GM06990 (cell line): ENCODE results near the gene DDX49.
"Not testable (repeated sequence)": the region's sequence is repeated elsewhere in the genome, so short reads cannot be mapped to it uniquely, and the experiment has no call there.

ENCODE experiments used
- DNase-seq: peaks from one replicate; pipeline ENCODE4 v3.0.0-alpha.2; 2011; ENCODE audit not compliant: insufficient read length; ENCODE audit errors: extremely low read depth
- H3K27me3 ChIP-seq: replicated peaks from 2 replicates; pipeline ENCODE4 v1.6.0; 2011; ENCODE audit warnings: low read length; ENCODE audit not compliant: control insufficient read depth, insufficient read depth
- H3K36me3 ChIP-seq: 2 replicates; pipeline ENCODE4 v1.5.1; 2011; ENCODE audit warnings: low read length; ENCODE audit not compliant: control insufficient read depth, insufficient read depth
- H3K4me3 ChIP-seq: replicated peaks from 2 replicates; pipeline ENCODE4 v1.5.1; 2011; ENCODE audit warnings: low read depth, mild to moderate bottlenecking, control low read depth, low read length
- CTCF ChIP-seq: IDR thresholded peaks from 2 replicates; pipeline ENCODE4 v1.5.1; 2011; ENCODE audit warnings: low read length, control low read depth, mild to moderate bottlenecking, inconsistent platforms; ENCODE audit not compliant: insufficient read depth, poor library complexity, severe bottlenecking

Gene DDX49

GRCh38 chr19:18915639-18916038 is 3.9 kb upstream of the DDX49 start:
- H3K4me3 ChIP-seq: no peak overlapping the region
- H3K27me3 ChIP-seq: no peaks in the 10 kb centered on the region
- H3K36me3 ChIP-seq: peaks cover 21% of the 10 kb centered on the region
- TF ChIP-seq CTCF: peak; percentile 39
- DNase-seq: no peak

GRCh38 chr19:18917593-18917992 is 1.9 kb upstream of the DDX49 start:
- H3K27me3 ChIP-seq, DNase-seq, H3K4me3 ChIP-seq: not testable (repeated sequence)
- peaks cover 26% of the 10 kb centered on the region for H3K36me3 ChIP-seq

- Histone ChIP-seq H3K4me3 (peak overlapping the region; percentile 79), H3K36me3 (peaks cover 25% of the 10 kb centered on the region), H3K27me3 (no peaks in the 10 kb centered on the region)
- no peak for TF ChIP-seq CTCF
- no peak for DNase-seq
Measured at GRCh38 chr19:18919900-18920214, 342 bp downstream of the DDX49 start.

- Histone ChIP-seq H3K4me3 (peak overlapping the region; percentile 79), H3K36me3 (peaks cover 23% of the 10 kb centered on the region), H3K27me3 (no peaks in the 10 kb centered on the region)
- no peak for DNase-seq
- no peak for TF ChIP-seq CTCF
Measured at GRCh38 chr19:18920400-18920799, 885 bp downstream of the DDX49 start.

GRCh38 chr19:18921593-18921992 is 2.1 kb downstream of the DDX49 start:
- H3K4me3 ChIP-seq: no peak overlapping the region
- H3K36me3 ChIP-seq: peaks cover 31% of the 10 kb centered on the region
- no peaks in the 10 kb centered on the region for H3K27me3 ChIP-seq
- DNase-seq: no peak
- TF ChIP-seq CTCF: no peak

- TF ChIP-seq CTCF: no peak
- H3K27me3 ChIP-seq: no peaks in the 10 kb centered on the region
- H3K36me3 ChIP-seq: peaks cover 31% of the 10 kb centered on the region
- no peak overlapping the region for H3K4me3 ChIP-seq
- no peak for DNase-seq
Measured at GRCh38 chr19:18922228-18922985, 2.9 kb downstream of the DDX49 start.
